ENCODE data around the gene LRRC75B.

- TF ChIP-seq EZH2 (IDR thresholded peaks at IDR 0.05; ENCODE audit: borderline replicate concordance, low read length) (no peak), CTCF (conservative IDR thresholded peaks at IDR 0.05 in 1 of 2, IDR thresholded peaks at IDR 0.05 in 1 of 2; ENCODE audit: extremely low read depth in 1 of 2, insufficient read depth in 1 of 2, low read depth in 1 of 2, low read length in 2 of 2) (no peak)
These were observed 619 bp downstream of the LRRC75B start for GRCh38 chr22:24592058-24592850.
